Endothelial cell of umbilical vein (primary cell): ENCODE data around the gene ATP8A1. TPM values are rescaled to one million over a fixed set of nuclear protein-coding genes. Genes with fewer than 3 reads are reported as not detected.

Source experiments
- BruUV-seq: library from RNA; stranded (reverse); fragments of 400-500 nt; replicated peaks from 2 replicates; lab custom pipeline; 2021; lab: Mats Ljungman, UMichigan
- CTCF ChIA-PET: fragments of 300-600, 350-600 bp; sonication (Branson Sonifier 250); formaldehyde crosslinking; loops from one replicate; lab custom pipeline; 2021; ENCODE audit warnings: antibody characterized with exemption, inconsistent platforms; lab: Charles Lee
- POLR2A ChIA-PET: fragments of 300-600, 350-600 bp; sonication (Branson Sonifier 250); formaldehyde crosslinking; loops from one replicate; lab custom pipeline; 2021; ENCODE audit warnings: antibody characterized with exemption, inconsistent platforms; lab: Charles Lee
- DNase-seq: peaks from one replicate; pipeline ENCODE4 v3.0.0-alpha.2; 2011; ENCODE audit warnings: low read depth, low spot score
- FAIRE-seq: peaks from 2 replicates; lab custom pipeline; 2011; peaks lifted over from hg19 to GRCh38; lab: Jason Lieb, UNC
- H2AFZ ChIP-seq: 2 replicates; pipeline ENCODE4 v1.6.0; 2012; ENCODE audit warnings: low read depth, low read length, control low read depth, inconsistent platforms
- H3K27ac ChIP-seq: 2 replicates; pipeline ENCODE4 v1.5.1; 2011; ENCODE audit warnings: low read depth, mild to moderate bottlenecking, control low read depth, low read length, moderate library complexity; ENCODE audit not compliant: insufficient read depth
- H3K27me3 ChIP-seq, 2 experiments: 2 replicates each; pipeline versions ENCODE4 v1.6.0 to v1.6.1; 2011; ENCODE audit warnings: low read length in 2 of 2, mixed read lengths in 1 of 2; ENCODE audit not compliant: control insufficient read depth in 2 of 2, insufficient read depth in 2 of 2
- H3K36me3 ChIP-seq, 2 experiments: 2 replicates in 1 of 2; 3 replicates in 1 of 2; pipeline ENCODE4 v1.5.1; 2011; ENCODE audit warnings: low read length in 2 of 2, mild to moderate bottlenecking in 1 of 2, moderate library complexity in 1 of 2; ENCODE audit not compliant: control insufficient read depth in 2 of 2, insufficient read depth in 2 of 2; ENCODE audit errors: extremely low read depth in 1 of 2
- H3K4me1 ChIP-seq: 3 replicates; pipeline ENCODE4 v1.5.1; 2011; ENCODE audit warnings: mild to moderate bottlenecking, low read length; ENCODE audit not compliant: control insufficient read depth, insufficient read depth; ENCODE audit errors: extremely low read depth
- H3K4me2 ChIP-seq: 2 replicates; pipeline ENCODE4 v1.6.1; 2011; ENCODE audit warnings: low read length, control low read depth, mixed read lengths; ENCODE audit not compliant: insufficient read depth
- H3K4me3 ChIP-seq, 3 experiments: fragments of 200-600 bp in 1 of 3; sonication (generic), shearing (Covaris generic) in 1 of 3; replicated peaks in 1 of 3; 2 replicates each; pipeline ENCODE4 v1.5.1; 2011 to 2016; ENCODE audit warnings: control low read depth in 3 of 3, low read length in 3 of 3, mild to moderate bottlenecking in 2 of 3, inconsistent platforms in 1 of 3, low read depth in 1 of 3, moderate library complexity in 1 of 3; ENCODE audit not compliant: insufficient read depth in 1 of 3
- H3K79me2 ChIP-seq: 2 replicates; pipeline ENCODE4 v1.6.0; 2012; ENCODE audit warnings: low read length, inconsistent platforms; ENCODE audit not compliant: control insufficient read depth, insufficient read depth
- H3K9ac ChIP-seq: replicated peaks from 2 replicates; pipeline ENCODE3; 2011; ENCODE audit warnings: low read length, control low read depth; ENCODE audit not compliant: insufficient read depth; ENCODE audit errors: extremely low read depth
- H3K9me1 ChIP-seq: replicated peaks from 3 replicates; pipeline ENCODE4 v1.6.0; 2011; ENCODE audit warnings: mild to moderate bottlenecking, low read length; ENCODE audit not compliant: control insufficient read depth, insufficient read depth; ENCODE audit errors: extremely low read depth
- H3K9me3 ChIP-seq: replicated peaks from 2 replicates; pipeline ENCODE4 v1.5.1; 2012; ENCODE audit warnings: low read length, inconsistent platforms; ENCODE audit not compliant: control insufficient read depth, insufficient read depth
- H4K20me1 ChIP-seq: replicated peaks from 2 replicates; pipeline ENCODE3; 2011; ENCODE audit warnings: mild to moderate bottlenecking, low read length; ENCODE audit not compliant: control insufficient read depth, insufficient read depth; ENCODE audit errors: extremely low read depth
- EZH2 ChIP-seq: IDR thresholded peaks from 2 replicates; pipeline ENCODE4 v1.6.1; 2012; ENCODE audit warnings: borderline replicate concordance, low read depth, mild to moderate bottlenecking, moderate library complexity, low read length, inconsistent platforms; ENCODE audit not compliant: severe bottlenecking
- FOS ChIP-seq: IDR thresholded peaks from 2 replicates; pipeline ENCODE4 v1.6.1; 2011; ENCODE audit warnings: mild to moderate bottlenecking, low read length, moderate library complexity, borderline replicate concordance; ENCODE audit not compliant: insufficient read depth
- JUN ChIP-seq: IDR thresholded peaks from 2 replicates; pipeline ENCODE4 v1.6.1; 2011; ENCODE audit warnings: borderline replicate concordance, low read depth; ENCODE audit not compliant: insufficient read length, insufficient read depth
- MYC ChIP-seq: IDR thresholded peaks from one replicate; pipeline ENCODE4 v1.6.1; 2011; ENCODE audit warnings: mild to moderate bottlenecking, low read depth, low read length
- POLR2A ChIP-seq: IDR thresholded peaks from 2 replicates; pipeline ENCODE4 v1.6.1; 2012; ENCODE audit warnings: low read depth, mild to moderate bottlenecking, control low read depth, low read length
- POLR2AphosphoS5 ChIP-seq: IDR thresholded peaks from 2 replicates; pipeline ENCODE4 v1.6.1; 2012; ENCODE audit warnings: low read depth, mild to moderate bottlenecking, control low read depth, low read length, moderate library complexity; ENCODE audit not compliant: insufficient read depth
- dilution Hi-C: fragments of 300-500 bp; cut with MboI; formaldehyde crosslinking; loops from one replicate; pipeline ENCODE4 v1.15.0; 2019; ENCODE audit warnings: low sequenced_read_pairs; ENCODE audit not compliant: extremely low pct_ligation_motif_present
- intact Hi-C: fragments of 100-400 bp; cut with micrococcal nuclease; formaldehyde crosslinking; loops from one replicate; pipeline ENCODE4 v1.10.0; 2022
- polyA plus RNA-seq, 4 experiments: library from polyadenylated mRNA; depleted of rRNA in 3 of 4; stranded (reverse) in 3 of 4; unstranded in 1 of 4; fragments of >200 nt; gene quantifications; 2 replicates each; pipeline versions ENCODE4 v1.2.1 to v1.2.3, GENCODE V29; 2011 to 2012; ENCODE audit warnings: missing spikeins in 1 of 4
- total RNA-seq: library from RNA; stranded (reverse); gene quantifications from 2 replicates; pipeline ENCODE4 v1.2.3, GENCODE V29; 2021
- TF ChIP-seq, protein P1 (sequence below): IDR thresholded peaks from 2 replicates; pipeline ENCODE4 v1.6.1; 2011; ENCODE audit not compliant: insufficient read depth, insufficient read length
- TF ChIP-seq, protein P2 (sequence below), 2 donors: IDR thresholded peaks; 1 replicate in 1 of 2; 2 replicates in 1 of 2; pipeline ENCODE4 v1.5.1; 2011; ENCODE audit warnings: low read length in 2 of 2, mild to moderate bottlenecking in 2 of 2, moderate library complexity in 2 of 2, control low read depth in 1 of 2, inconsistent platforms in 1 of 2, low read depth in 1 of 2; ENCODE audit not compliant: insufficient read depth in 1 of 2; ENCODE audit errors: extremely low read depth in 1 of 2

Gene ATP8A1
- total and polyA plus RNA-seq, 2 donors (not counting 3 experiments of a cell fraction or from before 2014, with no cell fraction given): 0.97 to 11.5 TPM

DNA sequence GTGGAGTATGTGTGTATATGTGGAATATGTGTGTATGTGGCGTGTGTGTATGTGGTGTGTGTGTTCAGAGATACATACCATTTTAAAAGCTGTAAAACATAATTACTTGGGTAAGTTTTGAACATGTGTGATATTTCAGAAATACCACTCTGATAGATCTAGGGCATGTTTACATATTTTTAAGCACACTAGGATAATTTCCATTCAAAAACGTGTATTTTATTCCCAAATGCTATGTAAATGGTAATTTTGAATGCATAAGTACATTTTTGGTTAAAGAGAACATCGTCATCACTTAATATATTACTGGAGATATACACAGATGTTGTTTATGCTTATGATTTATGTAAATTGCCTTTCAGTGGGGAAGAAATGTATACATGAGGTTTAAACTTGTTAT, 294.3 kb downstream of the ATP8A1 start:
- TF ChIP-seq FOS (no peak), JUN (no peak), EZH2 (no peak), POLR2AphosphoS5 (no peak), MYC (no peak), POLR2A (no peak)
- TF ChIP-seq, protein P1, sequence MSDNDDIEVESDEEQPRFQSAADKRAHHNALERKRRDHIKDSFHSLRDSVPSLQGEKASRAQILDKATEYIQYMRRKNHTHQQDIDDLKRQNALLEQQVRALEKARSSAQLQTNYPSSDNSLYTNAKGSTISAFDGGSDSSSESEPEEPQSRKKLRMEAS: no peak
- TF ChIP-seq, protein P2, sequence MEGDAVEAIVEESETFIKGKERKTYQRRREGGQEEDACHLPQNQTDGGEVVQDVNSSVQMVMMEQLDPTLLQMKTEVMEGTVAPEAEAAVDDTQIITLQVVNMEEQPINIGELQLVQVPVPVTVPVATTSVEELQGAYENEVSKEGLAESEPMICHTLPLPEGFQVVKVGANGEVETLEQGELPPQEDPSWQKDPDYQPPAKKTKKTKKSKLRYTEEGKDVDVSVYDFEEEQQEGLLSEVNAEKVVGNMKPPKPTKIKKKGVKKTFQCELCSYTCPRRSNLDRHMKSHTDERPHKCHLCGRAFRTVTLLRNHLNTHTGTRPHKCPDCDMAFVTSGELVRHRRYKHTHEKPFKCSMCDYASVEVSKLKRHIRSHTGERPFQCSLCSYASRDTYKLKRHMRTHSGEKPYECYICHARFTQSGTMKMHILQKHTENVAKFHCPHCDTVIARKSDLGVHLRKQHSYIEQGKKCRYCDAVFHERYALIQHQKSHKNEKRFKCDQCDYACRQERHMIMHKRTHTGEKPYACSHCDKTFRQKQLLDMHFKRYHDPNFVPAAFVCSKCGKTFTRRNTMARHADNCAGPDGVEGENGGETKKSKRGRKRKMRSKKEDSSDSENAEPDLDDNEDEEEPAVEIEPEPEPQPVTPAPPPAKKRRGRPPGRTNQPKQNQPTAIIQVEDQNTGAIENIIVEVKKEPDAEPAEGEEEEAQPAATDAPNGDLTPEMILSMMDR (IDR thresholded peaks at IDR 0.05; ENCODE audit: extremely low read depth in 1 of 2, insufficient read depth in 1 of 2, low read depth in 1 of 2, low read length in 2 of 2): no peak

More for the DNA sequence above, 294.3 kb downstream of the ATP8A1 start:
- Histone ChIP-seq H3K4me2 (no peak overlapping the region), H3K27ac (no peak overlapping the region), H3K4me1 (no peaks in the 10 kb centered on the region), H3K9ac (no peak overlapping the region), H3K4me3 (no peak overlapping the region), H4K20me1 (no peaks in the 10 kb centered on the region), H2AFZ (no peak overlapping the region), H3K36me3 (no peaks in the 10 kb centered on the region), H3K27me3 (peaks cover 2% of the 10 kb centered on the region in 2 experiments), H3K79me2 (no peaks in the 10 kb centered on the region), H3K9me1 (no peaks in the 10 kb centered on the region), H3K9me3 (no peaks in the 10 kb centered on the region)
- ChIA-PET POLR2A (no interaction called here), CTCF (no interaction called here)
- intact Hi-C loops (loop anchor here (5.0 kb wide), 1 partner anchor 60 kb away; no protein-coding TSS in a partner anchor), dilution Hi-C loops (no loop called here)
- DNase-seq (no peak), FAIRE-seq (no peak)
- BruUV-seq: no TSS peak
